Keratinocyte (primary cell): ENCODE results near the gene TMEM97.

Experiments used
- EZH2 ChIP-seq: IDR thresholded peaks from one replicate; pipeline ENCODE4 v1.6.1; 2012; ENCODE audit warnings: inconsistent platforms, mild to moderate bottlenecking, low read length, moderate library complexity
- TF ChIP-seq, protein P1 (sequence below), 3 experiments: IDR thresholded peaks in 1 of 3; conservative IDR thresholded peaks in 1 of 3; optimal IDR thresholded peaks in 1 of 3; 2 replicates in 2 of 3; 3 replicates in 1 of 3; pipeline versions ENCODE3 to v1.5.1; 2011; ENCODE audit warnings: low read length in 3 of 3, mild to moderate bottlenecking in 3 of 3, moderate library complexity in 2 of 3, control low read depth in 1 of 3, inconsistent platforms in 1 of 3; ENCODE audit not compliant: insufficient read depth in 2 of 3; ENCODE audit errors: extremely low read depth in 1 of 3

DNA sequence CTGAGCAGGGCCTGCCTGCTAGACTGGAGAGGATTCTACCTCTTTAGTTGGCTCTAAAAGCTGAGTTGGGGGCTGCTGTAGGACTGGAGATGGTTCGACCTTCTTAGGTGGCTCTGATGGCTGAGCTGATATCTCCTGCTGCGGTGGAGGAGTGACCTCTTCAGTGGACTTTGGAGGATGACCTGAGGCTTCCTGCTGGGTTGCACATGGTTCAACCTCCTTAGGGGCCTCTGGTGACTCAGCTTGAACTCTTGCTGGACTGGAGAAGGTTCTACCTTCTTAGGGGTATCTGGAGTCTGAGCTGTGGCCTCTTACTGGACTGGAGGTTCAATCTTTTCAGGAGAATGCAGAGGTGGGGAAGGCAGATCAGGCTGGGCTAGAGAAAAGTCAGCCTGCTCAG, 48.9 kb upstream of the TMEM97 start:
- TF ChIP-seq, protein P1, sequence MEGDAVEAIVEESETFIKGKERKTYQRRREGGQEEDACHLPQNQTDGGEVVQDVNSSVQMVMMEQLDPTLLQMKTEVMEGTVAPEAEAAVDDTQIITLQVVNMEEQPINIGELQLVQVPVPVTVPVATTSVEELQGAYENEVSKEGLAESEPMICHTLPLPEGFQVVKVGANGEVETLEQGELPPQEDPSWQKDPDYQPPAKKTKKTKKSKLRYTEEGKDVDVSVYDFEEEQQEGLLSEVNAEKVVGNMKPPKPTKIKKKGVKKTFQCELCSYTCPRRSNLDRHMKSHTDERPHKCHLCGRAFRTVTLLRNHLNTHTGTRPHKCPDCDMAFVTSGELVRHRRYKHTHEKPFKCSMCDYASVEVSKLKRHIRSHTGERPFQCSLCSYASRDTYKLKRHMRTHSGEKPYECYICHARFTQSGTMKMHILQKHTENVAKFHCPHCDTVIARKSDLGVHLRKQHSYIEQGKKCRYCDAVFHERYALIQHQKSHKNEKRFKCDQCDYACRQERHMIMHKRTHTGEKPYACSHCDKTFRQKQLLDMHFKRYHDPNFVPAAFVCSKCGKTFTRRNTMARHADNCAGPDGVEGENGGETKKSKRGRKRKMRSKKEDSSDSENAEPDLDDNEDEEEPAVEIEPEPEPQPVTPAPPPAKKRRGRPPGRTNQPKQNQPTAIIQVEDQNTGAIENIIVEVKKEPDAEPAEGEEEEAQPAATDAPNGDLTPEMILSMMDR (optimal IDR thresholded peaks at IDR 0.05 in 1 of 3, IDR thresholded peaks at IDR 0.05 in 1 of 3, conservative IDR thresholded peaks at IDR 0.05 in 1 of 3; ENCODE audit: extremely low read depth in 1 of 3, insufficient read depth in 2 of 3, low read length in 3 of 3) = no peak
- TF ChIP-seq EZH2 = no peak
